GM12801 (cell line): ENCODE measurements around the gene F2RL1.

Source experiments
- TF ChIP-seq, protein P1 (sequence below): IDR thresholded peaks from one replicate; pipeline ENCODE4 v1.5.1; 2011; ENCODE audit warnings: control low read depth; ENCODE audit not compliant: insufficient read length; ENCODE audit errors: extremely low read depth

Gene F2RL1

GRCh38 chr5:76788362-76788761 lies 30.5 kb upstream of the F2RL1 start:
- TF ChIP-seq, protein P1, sequence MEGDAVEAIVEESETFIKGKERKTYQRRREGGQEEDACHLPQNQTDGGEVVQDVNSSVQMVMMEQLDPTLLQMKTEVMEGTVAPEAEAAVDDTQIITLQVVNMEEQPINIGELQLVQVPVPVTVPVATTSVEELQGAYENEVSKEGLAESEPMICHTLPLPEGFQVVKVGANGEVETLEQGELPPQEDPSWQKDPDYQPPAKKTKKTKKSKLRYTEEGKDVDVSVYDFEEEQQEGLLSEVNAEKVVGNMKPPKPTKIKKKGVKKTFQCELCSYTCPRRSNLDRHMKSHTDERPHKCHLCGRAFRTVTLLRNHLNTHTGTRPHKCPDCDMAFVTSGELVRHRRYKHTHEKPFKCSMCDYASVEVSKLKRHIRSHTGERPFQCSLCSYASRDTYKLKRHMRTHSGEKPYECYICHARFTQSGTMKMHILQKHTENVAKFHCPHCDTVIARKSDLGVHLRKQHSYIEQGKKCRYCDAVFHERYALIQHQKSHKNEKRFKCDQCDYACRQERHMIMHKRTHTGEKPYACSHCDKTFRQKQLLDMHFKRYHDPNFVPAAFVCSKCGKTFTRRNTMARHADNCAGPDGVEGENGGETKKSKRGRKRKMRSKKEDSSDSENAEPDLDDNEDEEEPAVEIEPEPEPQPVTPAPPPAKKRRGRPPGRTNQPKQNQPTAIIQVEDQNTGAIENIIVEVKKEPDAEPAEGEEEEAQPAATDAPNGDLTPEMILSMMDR = no peak

- TF ChIP-seq, protein P1 = no peak
Observed at GRCh38 chr5:76789991-76790581, 28.7 kb upstream of the F2RL1 start.

- TF ChIP-seq, protein P1 = no peak
Observed at GRCh38 chr5:76790632-76791290, 28.1 kb upstream of the F2RL1 start.

DNA sequence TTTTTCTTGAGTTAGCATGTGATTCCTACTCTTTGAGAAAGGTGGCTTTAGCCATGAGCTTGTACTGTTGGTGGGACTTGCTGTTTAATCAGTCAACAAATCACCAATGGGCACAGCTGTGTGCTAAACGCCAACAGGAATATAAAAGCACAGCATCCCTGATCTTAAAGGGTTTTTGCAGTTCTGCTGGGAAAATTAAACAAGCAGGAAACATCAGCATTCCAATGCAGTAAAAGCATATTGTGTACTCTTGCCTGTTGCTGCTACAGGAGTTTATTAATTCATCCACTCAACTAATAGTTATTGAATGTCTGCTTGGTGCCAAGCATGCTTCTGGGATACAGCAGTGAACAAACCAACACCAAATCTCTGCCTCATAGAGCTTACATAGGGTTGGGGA lies 27.4 kb upstream of the F2RL1 start:
- TF ChIP-seq, protein P1 = no peak

DNA sequence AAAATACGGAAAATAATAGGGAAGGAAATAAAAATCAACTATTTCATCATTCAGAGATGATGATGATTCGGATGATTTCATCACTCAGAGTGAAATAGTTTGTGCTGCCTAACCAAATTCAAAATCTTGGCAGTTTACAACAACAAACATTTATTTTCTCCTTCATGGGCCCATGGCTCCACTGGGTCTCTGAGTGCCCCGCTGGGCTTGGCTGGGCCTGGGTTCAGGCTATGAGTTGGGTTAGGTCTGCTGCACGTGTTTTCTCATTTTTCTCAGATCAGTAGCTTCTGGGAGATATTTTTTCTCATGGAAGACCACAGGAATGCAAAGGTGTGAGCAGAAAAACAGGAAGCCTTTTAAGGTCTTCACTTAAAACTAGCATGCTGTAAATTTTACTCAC lies 24.0 kb upstream of the F2RL1 start:
- TF ChIP-seq, protein P1 = no peak

DNA sequence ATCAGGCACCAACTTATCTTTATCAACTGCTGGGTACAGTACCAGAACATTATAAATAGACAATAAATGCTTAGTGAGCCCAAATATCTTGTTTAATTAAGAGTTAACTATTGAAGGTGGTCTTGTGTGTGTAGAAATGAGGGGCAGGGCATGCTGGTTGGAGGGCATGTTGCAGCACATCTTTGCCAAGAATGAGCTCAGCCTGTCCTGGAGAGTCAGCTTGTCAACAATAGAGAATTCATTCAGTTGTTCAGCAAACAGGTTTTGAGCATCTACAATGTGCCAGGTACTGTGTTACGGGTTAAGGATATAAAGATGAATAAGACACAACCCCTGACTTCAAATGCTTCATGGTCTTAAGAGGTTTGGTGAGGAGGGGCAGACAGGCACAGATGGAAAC lies 19.2 kb upstream of the F2RL1 start:
- TF ChIP-seq, protein P1 = no peak

DNA sequence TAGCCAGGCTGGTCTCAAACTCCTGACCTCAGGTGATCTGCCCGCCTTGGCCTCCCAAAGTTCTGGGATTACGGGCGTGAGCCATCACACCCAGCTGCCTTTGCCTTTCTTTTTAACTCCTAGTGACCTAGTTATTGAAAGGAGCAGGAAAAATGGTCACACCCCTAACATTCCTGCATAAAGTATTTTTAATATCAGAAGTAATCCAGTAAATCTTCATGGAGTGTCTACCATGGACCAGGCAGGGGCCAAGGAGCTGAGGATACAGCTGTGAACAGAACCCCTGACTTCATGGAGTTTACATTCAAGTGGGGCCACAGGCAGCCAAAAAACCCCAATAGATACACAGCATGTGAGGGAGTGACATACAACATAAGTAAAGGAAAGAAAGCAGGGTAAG lies 18.3 kb upstream of the F2RL1 start:
- TF ChIP-seq, protein P1 = no peak
